ENCODE results near the gene ZNF609.
"Not testable (repeated sequence)": the region's sequence is repeated elsewhere in the genome, so short reads cannot be mapped to it uniquely, and the experiment has no call there.

ZNF609 gene

GRCh38 chr15:64634027-64634426 is 173.6 kb downstream of the ZNF609 start:
- H3K4me3 ChIP-seq (replicated peaks; ENCODE audit: low read depth, low read length) = no peak overlapping the region
- TF ChIP-seq, protein P1, sequence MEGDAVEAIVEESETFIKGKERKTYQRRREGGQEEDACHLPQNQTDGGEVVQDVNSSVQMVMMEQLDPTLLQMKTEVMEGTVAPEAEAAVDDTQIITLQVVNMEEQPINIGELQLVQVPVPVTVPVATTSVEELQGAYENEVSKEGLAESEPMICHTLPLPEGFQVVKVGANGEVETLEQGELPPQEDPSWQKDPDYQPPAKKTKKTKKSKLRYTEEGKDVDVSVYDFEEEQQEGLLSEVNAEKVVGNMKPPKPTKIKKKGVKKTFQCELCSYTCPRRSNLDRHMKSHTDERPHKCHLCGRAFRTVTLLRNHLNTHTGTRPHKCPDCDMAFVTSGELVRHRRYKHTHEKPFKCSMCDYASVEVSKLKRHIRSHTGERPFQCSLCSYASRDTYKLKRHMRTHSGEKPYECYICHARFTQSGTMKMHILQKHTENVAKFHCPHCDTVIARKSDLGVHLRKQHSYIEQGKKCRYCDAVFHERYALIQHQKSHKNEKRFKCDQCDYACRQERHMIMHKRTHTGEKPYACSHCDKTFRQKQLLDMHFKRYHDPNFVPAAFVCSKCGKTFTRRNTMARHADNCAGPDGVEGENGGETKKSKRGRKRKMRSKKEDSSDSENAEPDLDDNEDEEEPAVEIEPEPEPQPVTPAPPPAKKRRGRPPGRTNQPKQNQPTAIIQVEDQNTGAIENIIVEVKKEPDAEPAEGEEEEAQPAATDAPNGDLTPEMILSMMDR (IDR thresholded peaks at IDR 0.05; ENCODE audit: low read length, missing control alignments) = no peak
- no peak for DNase-seq (ENCODE audit: low read depth)

DNA sequence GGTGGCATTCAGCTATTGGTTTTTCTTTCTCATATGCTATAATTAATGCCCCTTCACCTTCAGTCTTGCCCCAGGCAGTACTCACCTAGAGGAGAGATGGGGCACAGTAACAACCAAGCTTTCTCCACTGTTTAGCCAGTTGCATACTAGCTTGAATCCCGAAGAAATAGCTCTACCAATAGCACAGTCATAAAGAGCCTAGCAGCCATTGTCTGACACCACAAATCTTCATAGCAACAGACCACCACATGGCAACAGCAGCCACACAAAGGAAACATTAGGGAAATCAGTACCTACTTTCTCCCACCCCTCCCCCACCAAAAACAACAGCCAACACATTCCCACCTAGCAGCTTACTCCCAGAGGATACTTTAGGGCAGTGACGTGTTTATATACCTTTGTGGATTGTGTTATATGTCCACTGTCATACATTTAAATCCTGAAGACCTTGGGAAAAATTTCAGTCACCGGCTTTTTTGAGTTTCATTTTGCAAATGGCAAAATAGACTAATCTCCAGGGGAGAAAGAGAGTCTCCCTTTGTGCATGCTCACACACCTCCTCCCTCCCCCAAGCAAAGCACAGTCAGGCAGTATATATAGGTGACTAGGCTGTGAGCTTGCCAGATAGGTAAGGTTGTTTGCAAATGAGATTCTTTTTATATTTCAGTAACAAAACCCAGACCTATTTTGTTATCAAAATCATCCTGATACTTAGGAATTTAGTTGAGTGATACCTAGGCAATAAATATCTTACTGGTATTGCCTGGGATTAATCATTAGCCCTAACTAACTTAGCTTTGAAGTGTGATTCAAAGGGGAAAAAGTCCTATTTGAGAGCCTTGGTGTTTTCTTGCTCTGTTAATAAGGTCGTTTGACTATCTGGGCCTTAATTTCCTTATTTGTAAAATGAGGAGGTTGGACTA is 174.5 kb downstream of the ZNF609 start:
- TF ChIP-seq, protein P1 (IDR thresholded peaks at IDR 0.05; ENCODE audit: low read length, missing control alignments) = no peak
- DNase-seq (ENCODE audit: low read depth) = peak; percentile 51
- H3K4me3 ChIP-seq (replicated peaks; ENCODE audit: low read depth, low read length) = no peak overlapping the region

DNA sequence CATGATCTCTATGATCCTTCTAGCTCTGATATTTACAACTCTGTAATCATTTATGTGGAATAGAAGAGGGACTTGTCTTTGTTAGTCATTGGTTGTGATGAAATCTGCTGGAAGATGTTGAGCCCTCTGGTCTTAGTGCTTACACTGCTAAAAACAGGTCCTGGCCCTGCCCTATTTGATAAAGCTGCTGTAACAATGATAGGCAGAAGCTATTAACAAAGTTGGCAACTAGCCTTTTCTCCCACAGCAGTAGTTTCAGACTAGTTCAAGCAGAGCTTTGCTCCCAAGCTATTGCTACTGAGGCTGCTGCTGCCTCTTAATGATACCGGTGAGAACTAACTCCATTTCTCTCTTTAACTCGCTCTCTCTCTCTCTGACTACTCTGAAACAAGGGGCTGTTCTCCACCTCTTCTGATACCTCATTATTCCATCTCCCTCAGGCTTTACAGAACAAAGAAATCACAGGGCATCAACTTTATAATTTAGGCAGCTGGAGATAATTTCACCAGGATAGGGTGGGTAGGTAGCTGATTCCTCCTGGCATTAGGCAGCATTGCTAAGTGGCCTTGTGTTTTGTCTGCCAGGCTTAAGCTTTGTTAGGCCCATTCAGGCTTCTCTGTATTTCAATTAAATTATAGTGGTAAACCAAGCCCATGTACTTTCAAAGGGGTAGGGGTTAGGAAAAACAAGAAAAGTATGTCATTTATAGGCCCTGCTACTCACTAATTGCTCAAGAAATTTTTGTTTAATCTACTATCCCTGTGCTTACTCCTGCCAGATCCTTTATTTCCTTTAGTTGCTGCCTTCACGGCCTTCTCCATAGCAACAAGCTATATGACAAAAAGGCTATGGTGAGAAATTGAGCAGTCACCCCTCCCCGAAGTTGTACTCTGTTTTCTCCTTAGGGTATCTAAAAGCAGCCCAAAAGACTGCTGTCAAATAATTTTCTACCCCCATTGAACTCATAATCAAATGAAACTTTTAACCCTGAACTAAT is 175.4 kb downstream of the ZNF609 start:
- DNase-seq (ENCODE audit: low read depth) = peak; percentile 89
- H3K4me3 ChIP-seq (replicated peaks; ENCODE audit: low read depth, low read length) = no peak overlapping the region
- TF ChIP-seq, protein P1 (IDR thresholded peaks at IDR 0.05; ENCODE audit: low read length, missing control alignments) = no peak

GRCh38 chr15:64636556-64636955 is 176.2 kb downstream of the ZNF609 start:
- no peak overlapping the region for H3K4me3 ChIP-seq (replicated peaks; ENCODE audit: low read depth, low read length)
- TF ChIP-seq, protein P1 (IDR thresholded peaks at IDR 0.05; ENCODE audit: low read length, missing control alignments) = no peak
- DNase-seq (ENCODE audit: low read depth) = peak; percentile 57

- no peak for DNase-seq (ENCODE audit: low read depth)
- no peak overlapping the region for H3K4me3 ChIP-seq (replicated peaks; ENCODE audit: low read depth, low read length)
- TF ChIP-seq, protein P1 (IDR thresholded peaks at IDR 0.05; ENCODE audit: low read length, missing control alignments) = no peak
Observed at GRCh38 chr15:64637412-64637811, 177.0 kb downstream of the ZNF609 start.

DNA sequence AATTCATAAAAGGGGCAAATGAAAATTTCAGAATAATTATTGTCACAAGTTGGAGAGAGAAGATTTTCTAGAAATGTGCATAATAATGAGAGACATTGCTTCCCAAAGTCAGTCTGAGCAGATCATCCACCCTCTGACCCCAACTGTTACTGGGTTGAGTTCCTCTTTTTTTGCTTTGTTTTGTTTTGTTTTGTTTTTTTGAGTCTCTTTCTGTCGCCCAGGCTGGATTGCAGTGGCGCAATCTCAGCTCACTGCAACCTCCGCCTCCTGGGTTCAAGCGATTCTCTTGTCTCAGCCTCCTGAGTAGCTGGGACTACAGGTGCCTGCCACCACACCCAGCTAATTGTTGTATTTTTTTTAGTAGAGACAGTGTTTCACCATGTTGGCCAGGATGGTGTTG is 179.4 kb downstream of the ZNF609 start:
- H3K4me3 ChIP-seq (replicated peaks; ENCODE audit: low read depth, low read length); DNase-seq (ENCODE audit: low read depth): not testable (repeated sequence)
